COR-L47 (cell line): ENCODE results near the gene SARDH.
A peak's percentile ranks its signal among the peaks of the same experiment; 100 is the strongest.

Experiments used
- DNase-seq: peaks from one replicate; lab custom pipeline; 2025; lab: John Stamatoyannopoulos, UW

The SARDH gene

GRCh38 chr9:133647148-133647547 lies 91.0 kb downstream of the SARDH start:
- no peak for DNase-seq

DNA sequence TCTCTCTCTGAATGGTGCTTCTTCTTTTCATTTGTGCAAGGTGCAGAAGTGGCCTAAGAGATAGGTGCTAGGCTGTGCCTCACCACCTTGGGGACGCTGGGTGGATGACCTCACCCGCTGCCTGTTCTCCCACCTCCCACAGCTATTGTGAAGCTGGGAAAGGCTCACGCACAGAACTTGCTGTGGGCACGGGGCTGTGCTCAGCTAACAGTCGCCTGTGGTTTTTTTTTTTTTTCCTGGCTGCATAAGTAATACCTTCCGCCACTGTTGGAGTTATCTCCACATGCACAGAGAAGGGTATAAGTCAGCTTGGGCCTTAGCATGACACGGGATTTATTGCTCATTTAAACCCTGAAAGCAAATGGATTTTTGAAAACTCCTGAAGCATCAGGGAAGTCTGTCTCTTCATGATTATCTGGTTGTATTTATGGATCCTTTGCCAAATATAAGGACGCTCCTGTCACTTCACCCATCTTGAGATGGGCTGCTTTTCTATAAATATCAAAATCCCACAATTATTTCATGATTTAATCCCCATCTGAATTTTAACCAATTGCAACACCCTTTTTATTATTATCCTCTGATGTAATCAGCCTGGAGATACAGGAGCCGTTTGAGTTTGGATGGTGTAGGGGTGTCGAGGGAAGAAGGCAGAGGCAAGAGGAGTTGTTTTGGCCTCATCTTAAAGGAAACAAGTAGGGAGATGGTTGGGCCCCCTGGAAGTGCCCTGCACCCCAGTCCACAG lies 93.0 kb downstream of the SARDH start:
- no peak for DNase-seq

DNA sequence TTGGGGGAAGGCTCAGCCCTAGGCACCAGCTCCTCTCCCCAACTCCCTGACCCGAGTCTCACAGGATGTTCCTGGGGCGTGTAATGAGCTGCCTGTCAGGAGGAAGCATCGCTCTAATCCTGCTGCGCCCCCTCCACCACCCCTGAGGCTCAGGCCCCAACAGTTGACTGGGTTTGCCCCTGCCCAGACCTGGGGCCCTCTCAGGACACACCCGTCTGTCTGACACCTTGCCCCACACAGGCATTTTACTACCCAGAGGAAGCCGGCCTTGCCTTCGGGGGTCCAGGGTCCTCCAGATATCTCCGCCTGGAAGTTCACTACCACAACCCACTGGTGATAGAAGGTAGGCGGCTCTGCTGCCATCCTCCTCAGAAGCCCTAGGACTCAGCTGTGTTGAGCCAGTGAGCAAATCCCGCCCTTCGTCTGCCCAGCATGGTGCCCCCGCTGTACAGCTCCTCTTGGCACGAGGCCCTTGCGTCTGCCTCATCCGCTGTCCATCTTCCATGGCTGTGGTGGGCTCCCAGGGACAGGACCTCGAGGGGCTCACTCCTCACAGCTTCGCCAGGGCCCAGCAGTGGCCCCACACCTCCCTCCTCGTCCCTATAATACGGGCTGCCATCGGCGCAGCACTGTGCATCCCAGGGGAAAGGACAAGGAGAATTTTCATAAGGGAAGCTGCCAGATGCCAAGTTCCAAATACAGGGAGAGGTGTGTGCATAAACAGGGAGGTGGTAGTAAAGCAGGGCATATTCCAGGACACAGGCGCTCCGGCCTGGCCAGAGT lies 94.0 kb downstream of the SARDH start:
- DNase-seq: no peak

DNA sequence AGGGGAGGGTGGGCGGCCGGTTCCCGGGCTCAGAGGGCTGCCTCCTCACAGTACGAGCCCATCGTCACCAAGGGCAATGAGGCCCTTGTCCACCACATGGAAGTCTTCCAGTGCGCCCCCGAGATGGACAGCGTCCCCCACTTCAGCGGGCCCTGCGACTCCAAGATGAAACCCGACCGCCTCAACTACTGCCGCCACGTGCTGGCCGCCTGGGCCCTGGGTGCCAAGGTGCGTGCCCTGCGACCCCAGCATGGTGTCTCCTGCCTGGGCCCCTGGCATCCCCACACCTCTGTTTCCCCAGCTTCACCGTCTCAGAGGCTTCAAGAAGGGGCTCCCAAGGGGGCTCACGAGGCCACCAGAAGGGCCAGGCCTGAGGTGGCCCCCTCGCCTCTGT lies 94.8 kb downstream of the SARDH start:
- DNase-seq: no peak

GRCh38 chr9:133642708-133643361 lies 95.3 kb downstream of the SARDH start:
- DNase-seq: no peak

DNA sequence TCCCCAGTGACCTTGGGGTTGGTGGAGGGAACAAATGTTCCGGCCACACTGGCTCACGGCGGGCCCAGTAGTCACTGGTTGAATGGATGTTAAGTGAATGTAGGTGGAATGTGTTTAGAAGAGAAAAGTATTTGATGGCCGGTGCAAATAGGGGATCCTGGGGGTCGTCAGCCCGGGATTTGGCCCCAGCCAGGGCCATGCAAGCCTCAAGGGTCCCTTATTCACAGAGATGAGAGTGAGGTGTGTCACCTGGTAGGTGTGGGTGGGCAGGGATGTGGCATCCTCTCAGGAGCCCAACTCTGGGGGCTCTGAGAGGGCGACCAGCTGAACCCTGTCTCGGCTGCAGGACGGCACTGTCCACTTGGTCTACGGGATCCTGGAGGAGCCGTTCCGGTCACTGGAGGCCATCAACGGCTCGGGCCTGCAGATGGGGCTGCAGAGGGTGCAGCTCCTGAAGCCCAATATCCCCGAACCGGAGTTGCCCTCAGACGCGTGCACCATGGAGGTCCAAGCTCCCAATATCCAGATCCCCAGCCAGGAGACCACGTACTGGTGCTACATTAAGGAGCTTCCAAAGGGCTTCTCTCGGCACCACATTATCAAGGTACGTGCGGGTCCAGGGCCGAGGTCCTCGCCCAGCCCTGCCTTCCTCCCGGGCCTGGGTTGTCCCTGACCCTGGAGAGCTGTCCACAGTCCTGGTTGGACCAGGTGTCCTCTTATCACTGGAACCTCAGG lies 96.1 kb downstream of the SARDH start:
- no peak for DNase-seq

DNA sequence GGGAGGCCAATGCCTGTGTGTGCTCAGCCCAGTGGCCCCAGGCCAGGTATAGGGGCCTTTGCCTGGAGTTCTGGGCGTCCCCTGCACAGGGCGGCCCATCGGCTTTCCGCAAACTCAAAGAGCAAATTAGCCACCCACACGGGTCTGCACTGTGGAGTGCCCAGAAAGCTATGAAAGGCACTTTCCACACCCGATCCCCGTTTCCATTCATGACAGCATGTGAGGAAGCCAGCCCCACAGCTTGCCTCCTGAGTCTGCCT lies 96.8 kb downstream of the SARDH start:
- no peak for DNase-seq

- no peak for DNase-seq
Observed at GRCh38 chr9:133640580-133641395, 97.4 kb downstream of the SARDH start.

DNA sequence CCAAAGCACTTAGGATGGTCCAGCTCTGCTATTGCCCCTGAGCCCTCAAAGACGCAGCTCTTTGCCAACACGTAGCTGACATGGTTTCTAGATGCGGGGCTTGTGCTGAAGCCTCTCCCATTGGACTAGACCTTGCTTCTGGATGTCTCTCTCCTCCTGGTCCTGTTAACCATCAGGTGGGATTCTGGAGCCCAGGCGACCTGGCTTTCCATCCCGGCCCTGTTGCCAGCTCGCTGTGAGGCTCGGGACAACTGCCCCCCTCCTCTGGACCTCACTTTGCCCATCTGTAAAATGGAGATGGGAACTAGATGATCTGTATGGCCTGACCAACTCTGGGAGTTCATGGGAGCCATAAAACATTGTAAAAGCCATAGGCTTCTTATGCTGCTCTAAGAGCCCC lies 98.0 kb downstream of the SARDH start:
- no peak for DNase-seq

GRCh38 chr9:133639613-133640012 lies 98.5 kb downstream of the SARDH start:
- DNase-seq: no peak

GRCh38 chr9:133638711-133639110 lies 99.4 kb downstream of the SARDH start:
- DNase-seq: no peak

DNA sequence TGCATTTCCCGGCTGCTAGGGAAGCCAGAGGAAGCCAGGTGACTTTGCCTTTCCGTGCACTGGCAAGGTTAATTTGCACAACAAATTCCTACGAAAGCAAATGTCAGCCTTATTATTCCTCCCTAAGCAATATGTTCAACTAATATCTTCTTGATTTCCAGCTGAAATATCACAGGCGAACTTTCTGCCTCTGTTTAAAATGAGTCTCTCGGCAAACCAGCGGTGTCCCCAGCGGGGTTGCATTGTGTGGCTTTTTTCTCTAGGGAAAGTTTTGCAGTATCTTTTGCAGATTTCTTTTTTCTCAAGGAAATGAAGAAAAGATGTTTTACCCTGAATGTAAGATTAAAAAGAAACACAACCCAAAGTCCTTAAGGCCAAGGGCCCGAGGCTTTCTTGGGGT lies 100.1 kb downstream of the SARDH start:
- DNase-seq: no peak

GRCh38 chr9:133637451-133638055 lies 100.6 kb downstream of the SARDH start:
- no peak for DNase-seq

- DNase-seq: no peak
Observed at GRCh38 chr9:133636902-133637301, 101.2 kb downstream of the SARDH start.

- DNase-seq: no peak
Observed at GRCh38 chr9:133635533-133636531, 102.3 kb downstream of the SARDH start, which contains the start of gene DBH. TSS of gene DBH (plus strand) at chr9:133636363. CDS start at chr9:133636372, 9 bp downstream.

DNA sequence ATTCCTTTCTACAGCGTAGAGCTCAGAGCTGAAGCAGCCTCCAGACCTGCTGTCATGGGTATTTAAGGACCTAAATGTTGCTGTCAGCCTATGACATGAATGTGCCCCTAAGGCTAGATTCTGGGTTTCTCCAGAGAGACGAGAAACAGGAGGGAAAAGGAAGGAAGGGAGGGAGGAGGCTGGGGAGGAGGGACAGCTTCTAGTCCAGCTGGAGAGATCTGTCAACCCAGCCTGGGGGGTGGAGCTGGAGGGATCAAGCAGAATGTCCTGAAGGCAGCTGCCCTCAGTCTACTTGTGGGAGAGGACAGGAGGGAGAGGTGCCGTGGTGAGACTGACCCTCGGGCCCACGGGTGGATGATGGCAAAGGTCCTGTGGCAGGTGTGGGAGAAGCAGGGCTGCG lies 103.1 kb downstream of the SARDH start:
- no peak for DNase-seq

DNA sequence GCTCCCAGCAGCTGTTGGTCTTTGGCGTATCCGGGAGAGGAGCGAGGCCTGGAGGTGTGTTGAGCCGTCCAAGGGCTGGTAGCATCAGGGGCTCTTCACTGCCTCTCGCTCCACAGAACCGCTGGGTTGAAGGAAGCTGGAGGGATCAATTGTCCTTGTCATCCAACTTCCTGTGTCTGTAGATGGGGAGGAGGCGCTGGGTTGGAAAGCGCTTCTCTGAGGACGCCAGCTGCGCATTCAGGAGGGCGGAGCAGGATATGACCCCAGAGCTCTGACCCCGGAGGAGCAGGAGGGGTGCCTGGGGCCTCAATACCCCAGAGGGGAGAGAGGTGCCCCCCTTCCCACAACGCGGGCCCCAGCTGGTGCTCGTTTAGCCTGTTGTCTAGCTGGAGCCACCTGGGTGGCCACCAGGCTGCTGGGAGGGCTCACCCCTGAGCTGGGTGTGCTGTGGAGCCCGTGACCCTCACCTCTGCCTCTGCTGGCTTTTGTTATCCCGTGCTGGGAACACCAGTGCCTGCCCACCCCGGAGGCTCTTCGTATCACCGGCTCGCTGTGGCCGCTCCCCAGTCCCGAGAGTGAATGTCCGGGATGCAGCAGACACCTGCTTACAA lies 104.0 kb downstream of the SARDH start:
- peak; percentile 70 for DNase-seq

DNA sequence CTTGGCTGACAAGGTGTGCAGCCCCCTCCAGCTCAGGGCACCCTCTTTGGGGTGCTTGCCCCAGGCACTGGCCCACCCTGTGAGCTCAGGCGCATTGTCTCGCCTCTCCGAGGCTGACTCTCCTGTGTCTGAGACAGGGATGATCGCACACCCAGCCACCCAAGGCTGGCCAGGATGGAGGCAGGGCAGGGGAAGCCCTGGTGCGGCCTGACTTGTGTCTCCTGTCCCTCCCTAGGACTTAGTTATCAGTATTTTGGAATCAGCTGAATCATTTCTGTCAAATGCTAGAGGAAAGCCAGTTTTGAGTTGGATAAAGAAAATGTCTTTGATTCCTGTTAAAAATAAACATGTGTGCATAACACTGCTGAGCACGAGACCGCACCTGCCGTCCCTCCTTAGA lies 104.5 kb downstream of the SARDH start:
- no peak for DNase-seq
